Sigmoid colon (tissue), 7 donors: ENCODE measurements around the gene ARID5B. TPM values are rescaled to one million over a fixed set of nuclear protein-coding genes. Genes with fewer than 3 reads are reported as not detected.

ENCODE experiments used
- DNase-seq: peaks from one replicate; pipeline ENCODE4 v3.0.0-alpha.2; 2019
- H3K27ac ChIP-seq, 4 donors: fragments of 200-600 bp; sonication (generic); one replicate each; pipeline ENCODE4 v1.5.1; 2016 to 2019; ENCODE audit warnings: mild to moderate bottlenecking in 1 of 4
- H3K27me3 ChIP-seq, 3 donors: fragments of 200-600 bp; sonication (generic); one replicate each; pipeline ENCODE4 v1.5.1; 2019; ENCODE audit warnings: mild to moderate bottlenecking in 1 of 3
- H3K36me3 ChIP-seq, 4 donors: fragments of 200-600 bp; sonication (generic); one replicate each; pipeline ENCODE4 v1.5.1; 2016 to 2019
- H3K4me1 ChIP-seq, 4 donors: fragments of 200-600 bp; sonication (generic); one replicate each; pipeline ENCODE4 v1.5.1; 2017 to 2019
- H3K4me3 ChIP-seq, 4 donors: fragments of 200-600 bp; sonication (generic); one replicate each; pipeline ENCODE4 v1.5.1; 2017 to 2019; ENCODE audit warnings: mild to moderate bottlenecking in 2 of 4, moderate library complexity in 1 of 4
- H3K9me3 ChIP-seq, 4 donors: fragments of 200-600 bp in 3 of 4; sonication (generic) in 3 of 4; one replicate each; pipeline versions ENCODE4 v1.5.1 to v1.6.1; 2013 to 2019
- CTCF ChIP-seq, 4 experiments: fragments of 450-650 bp in 3 of 4; fragments of 200-600 bp in 1 of 4; IDR thresholded peaks; one replicate each; pipeline ENCODE4 v1.5.1; 2016 to 2019; ENCODE audit warnings: antibody characterized with exemption in 4 of 4, mild to moderate bottlenecking in 3 of 4, moderate library complexity in 2 of 4
- EP300 ChIP-seq, 4 donors: sonication (generic); formaldehyde crosslinking; IDR thresholded peaks; one replicate each; pipeline ENCODE4 v1.6.1; 2017; ENCODE audit warnings: antibody characterized with exemption in 4 of 4
- POLR2A ChIP-seq, 2 donors: fragments of 450-650 bp; IDR thresholded peaks; one replicate each; pipeline ENCODE4 v1.6.1; 2016; ENCODE audit warnings: antibody characterized with exemption in 2 of 2, mild to moderate bottlenecking in 2 of 2, moderate library complexity in 2 of 2
- POLR2AphosphoS5 ChIP-seq, 4 donors: sonication (generic); formaldehyde crosslinking; IDR thresholded peaks; one replicate each; pipeline ENCODE4 v1.6.1; 2017; ENCODE audit warnings: antibody characterized with exemption in 4 of 4
- WGBS, 2 donors: extraction: QIAGEN DNeasy Blood & Tissue Kit; methylation state at CpG; one replicate each; pipeline ENCODE4 v1.1.7; 2013; 5-methylcytosine and 5-hydroxymethylcytosine counted together
- intact Hi-C: fragments of 100-400 bp; cut with DNase I; formaldehyde crosslinking; loops from one replicate; pipeline ENCODE4 v1.15.1; 2023
- polyA plus RNA-seq, 3 donors: library from polyadenylated mRNA; stranded (reverse); fragments of 200-250 nt; gene quantifications; one replicate each; pipeline ENCODE4 v1.2.3, GENCODE V29; 2013
- total RNA-seq, 4 donors: library from RNA; depleted of rRNA; stranded (reverse); fragments of >200 nt; gene quantifications; one replicate each; pipeline ENCODE4 v1.1.0, GENCODE V29; 2016
- donor health status: healthy with polysubstance abuse.
- donor health status: Bipolar disorder and iron deficiency.
- donor health status: healthy.

The ARID5B gene
- total RNA-seq (100 to 1,000 TPM in 1 of 4 donors, 10 to 100 TPM in 3; 29.6 to 109 (median 61.1) TPM), polyA plus RNA-seq (10 to 100 TPM in 1 of 3 donors, 1 to 10 TPM in 2; 2.3 to 13.6 (median 3.0) TPM)

- Histone ChIP-seq H3K27me3 (no peaks in the 10 kb centered on the region), H3K4me3 (peak within 1 kb of the TSS; percentile 67 to 75 (median 68)), H3K9me3 (no peaks in the 10 kb centered on the region), H3K27ac (peak within 1 kb of the TSS; percentile 93 to 98 (median 96)), H3K4me1 (peaks cover 0 to 51% (median 25%) of the 10 kb centered on the region in 4 donors), H3K36me3 (no peaks in the 10 kb centered on the region)
- no peak for DNase-seq
- WGBS, 2 donors = 0 to 1% methylated on average over 34 of the region's 34 CpGs
- TF ChIP-seq EP300 (IDR thresholded peaks at IDR 0.05) = no peak
- no peak for TF ChIP-seq POLR2A (IDR thresholded peaks at IDR 0.05)
- peak in 3 of 4 donors; percentile 46 to 86 (median 50) for TF ChIP-seq POLR2AphosphoS5 (IDR thresholded peaks at IDR 0.05)
- intact Hi-C loops = loop anchor here (2.0 to 5.0 kb wide), 6 partner anchors 41 to 344 kb away; no protein-coding TSS in a partner anchor
These were observed at the start of gene ARID5B for GRCh38 chr10:61900829-61901792. ARID5B (plus strand) TSS chr10:61901699; CDS start chr10:61901710, 11 bp downstream.

- Histone ChIP-seq H3K27me3 (no peaks in the 10 kb centered on the region), H3K4me3 (no peak overlapping the region), H3K36me3 (no peaks in the 10 kb centered on the region), H3K9me3 (no peaks in the 10 kb centered on the region), H3K27ac (no peak overlapping the region), H3K4me1 (no peaks in the 10 kb centered on the region)
- TF ChIP-seq CTCF (IDR thresholded peaks at IDR 0.05) = no peak
- no peak for TF ChIP-seq POLR2AphosphoS5 (IDR thresholded peaks at IDR 0.05)
- no peak for TF ChIP-seq POLR2A (IDR thresholded peaks at IDR 0.05)
- TF ChIP-seq EP300 (IDR thresholded peaks at IDR 0.05) = no peak
- no peak for DNase-seq
- WGBS, 2 donors = 85 to 88% methylated on average over 2 of the region's 2 CpGs
- intact Hi-C loops = no loop called here
These were observed 49.2 kb upstream of the ARID5B start for GRCh38 chr10:61852261-61852660.

GRCh38 chr10:61855771-61856170 is 45.7 kb upstream of the ARID5B start:
- no peak for DNase-seq
- Histone ChIP-seq H3K27ac (no peak overlapping the region), H3K4me1 (no peaks in the 10 kb centered on the region), H3K9me3 (no peaks in the 10 kb centered on the region), H3K4me3 (no peak overlapping the region), H3K27me3 (no peaks in the 10 kb centered on the region), H3K36me3 (no peaks in the 10 kb centered on the region)
- TF ChIP-seq POLR2A (IDR thresholded peaks at IDR 0.05) (no peak), EP300 (IDR thresholded peaks at IDR 0.05) (no peak), CTCF (IDR thresholded peaks at IDR 0.05) (no peak), POLR2AphosphoS5 (IDR thresholded peaks at IDR 0.05) (no peak)
- intact Hi-C loops = no loop called here
- WGBS, 2 donors = 89 to 98% methylated on average over 3 of the region's 3 CpGs

GRCh38 chr10:61857746-61858145 is 43.8 kb upstream of the ARID5B start:
- TF ChIP-seq EP300 (IDR thresholded peaks at IDR 0.05) (no peak), CTCF (IDR thresholded peaks at IDR 0.05) (no peak), POLR2A (IDR thresholded peaks at IDR 0.05) (no peak), POLR2AphosphoS5 (IDR thresholded peaks at IDR 0.05) (no peak)
- WGBS, 2 donors = 96 to 97% methylated on average over 2 of the region's 2 CpGs
- no peaks in the 10 kb centered on the region for H3K27me3 ChIP-seq
- DNase-seq = no peak
- no peak overlapping the region for H3K4me3 ChIP-seq
- H3K27ac ChIP-seq = no peak overlapping the region
- intact Hi-C loops = no loop called here
- no peaks in the 10 kb centered on the region for H3K4me1 ChIP-seq
- no peaks in the 10 kb centered on the region for H3K9me3 ChIP-seq
- no peaks in the 10 kb centered on the region for H3K36me3 ChIP-seq

GRCh38 chr10:61859786-61860185 is 41.7 kb upstream of the ARID5B start:
- intact Hi-C loops = no loop called here
- TF ChIP-seq POLR2AphosphoS5 (IDR thresholded peaks at IDR 0.05) = no peak
- TF ChIP-seq CTCF (IDR thresholded peaks at IDR 0.05) = no peak
- TF ChIP-seq EP300 (IDR thresholded peaks at IDR 0.05) = no peak
- no peak for TF ChIP-seq POLR2A (IDR thresholded peaks at IDR 0.05)
- no peak for DNase-seq
- no peaks in the 10 kb centered on the region for H3K27me3 ChIP-seq
- WGBS, 2 donors = 90 to 98% methylated on average over 1 of the region's 1 CpG
- H3K4me1 ChIP-seq = no peaks in the 10 kb centered on the region
- no peak overlapping the region for H3K4me3 ChIP-seq
- no peak overlapping the region for H3K27ac ChIP-seq
- no peaks in the 10 kb centered on the region for H3K36me3 ChIP-seq
- H3K9me3 ChIP-seq = no peaks in the 10 kb centered on the region
